Measurements from ENCODE around the gene LTV1. TPM values are rescaled to one million over a fixed set of nuclear protein-coding genes. Genes with fewer than 3 reads are reported as not detected.
A peak's percentile ranks its signal among the peaks of the same experiment; 100 is the strongest.

LTV1 gene
- total RNA-seq, 2 donors from 2014 or later, result 3.7 to 18.3 TPM

DNA sequence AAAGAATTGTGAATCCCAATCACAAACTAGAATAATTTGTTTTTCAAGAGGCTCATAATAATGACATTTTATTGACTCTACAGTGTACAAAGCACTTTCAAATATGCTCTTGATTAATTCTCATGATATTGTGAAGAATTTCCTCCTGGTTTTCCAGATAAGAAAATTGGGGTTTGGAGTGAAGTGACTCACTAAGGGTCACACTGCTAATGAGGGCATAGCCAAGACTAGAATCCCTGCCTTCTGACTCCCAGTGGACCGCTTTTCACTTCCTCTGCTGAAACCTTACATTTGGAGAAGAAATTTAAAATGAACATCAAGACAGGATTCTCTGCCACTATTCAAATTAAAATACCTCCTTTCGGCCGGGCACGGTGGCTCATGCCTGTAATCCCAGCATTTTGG, 38.3 kb upstream of the LTV1 start:
- Histone ChIP-seq H3K9me3 (no peaks in the 10 kb centered on the region), H3K27ac (peak overlapping the region in 1 of 2 donors; percentile 57), H3K27me3 (replicated peaks; ENCODE audit: insufficient read depth) (no peaks in the 10 kb centered on the region), H3K4me1 (ENCODE audit: control insufficient read depth in 1 of 2, low read depth in 2 of 2) (peaks cover 21 to 30% of the 10 kb centered on the region in 2 donors), H3K36me3 (no peaks in the 10 kb centered on the region), H3K4me3 (no peak overlapping the region)
- ATAC-seq (ENCODE audit: insufficient number of reproducible peaks, low FRiP score, low read depth) (no peak), DNase-seq (ENCODE audit: low spot score) (no peak)
- TF ChIP-seq, protein P1, sequence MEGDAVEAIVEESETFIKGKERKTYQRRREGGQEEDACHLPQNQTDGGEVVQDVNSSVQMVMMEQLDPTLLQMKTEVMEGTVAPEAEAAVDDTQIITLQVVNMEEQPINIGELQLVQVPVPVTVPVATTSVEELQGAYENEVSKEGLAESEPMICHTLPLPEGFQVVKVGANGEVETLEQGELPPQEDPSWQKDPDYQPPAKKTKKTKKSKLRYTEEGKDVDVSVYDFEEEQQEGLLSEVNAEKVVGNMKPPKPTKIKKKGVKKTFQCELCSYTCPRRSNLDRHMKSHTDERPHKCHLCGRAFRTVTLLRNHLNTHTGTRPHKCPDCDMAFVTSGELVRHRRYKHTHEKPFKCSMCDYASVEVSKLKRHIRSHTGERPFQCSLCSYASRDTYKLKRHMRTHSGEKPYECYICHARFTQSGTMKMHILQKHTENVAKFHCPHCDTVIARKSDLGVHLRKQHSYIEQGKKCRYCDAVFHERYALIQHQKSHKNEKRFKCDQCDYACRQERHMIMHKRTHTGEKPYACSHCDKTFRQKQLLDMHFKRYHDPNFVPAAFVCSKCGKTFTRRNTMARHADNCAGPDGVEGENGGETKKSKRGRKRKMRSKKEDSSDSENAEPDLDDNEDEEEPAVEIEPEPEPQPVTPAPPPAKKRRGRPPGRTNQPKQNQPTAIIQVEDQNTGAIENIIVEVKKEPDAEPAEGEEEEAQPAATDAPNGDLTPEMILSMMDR (IDR thresholded peaks at IDR 0.05), result no peak

DNA sequence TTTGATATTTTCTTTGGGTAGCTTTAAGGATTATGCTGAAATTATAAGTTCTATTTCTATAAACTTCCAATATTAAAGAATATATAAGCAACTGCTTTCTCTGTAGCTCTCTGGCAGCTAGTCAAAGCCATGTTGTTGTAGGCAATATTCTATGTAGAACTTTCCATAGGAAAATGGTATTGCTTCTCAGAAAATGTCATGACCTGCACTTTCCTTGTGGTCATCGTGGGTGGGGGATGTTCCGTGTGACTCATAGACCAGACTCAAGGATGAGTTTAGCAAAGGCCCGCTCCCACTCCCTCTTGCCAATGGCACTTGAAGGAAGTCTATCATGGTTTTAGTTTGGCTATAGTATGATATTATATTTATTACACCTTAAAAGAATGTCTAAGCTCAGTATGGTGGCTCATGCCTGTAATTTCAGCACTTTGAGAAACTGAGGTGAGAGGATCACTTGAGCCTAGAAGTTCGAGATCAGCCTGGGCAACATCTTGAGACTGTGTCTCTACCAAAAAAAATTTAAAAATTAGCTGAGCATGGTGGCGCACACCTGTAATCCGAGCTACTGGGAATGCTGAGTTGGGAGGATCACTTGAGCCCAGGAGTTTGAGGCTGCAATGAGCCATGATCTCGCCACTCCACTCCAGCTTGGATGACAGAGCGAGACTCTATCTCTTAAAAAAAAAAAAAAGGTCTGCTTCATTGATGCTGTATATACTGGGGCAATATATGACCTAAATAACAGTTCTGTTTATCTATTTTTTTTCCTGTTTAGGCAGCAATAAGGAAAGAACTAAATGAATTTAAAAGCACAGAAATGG, 36.6 kb upstream of the LTV1 start:
- Histone ChIP-seq H3K27ac (peak overlapping the region; percentile 28 to 74), H3K27me3 (replicated peaks; ENCODE audit: insufficient read depth) (no peaks in the 10 kb centered on the region), H3K4me3 (no peak overlapping the region), H3K36me3 (no peaks in the 10 kb centered on the region), H3K9me3 (no peaks in the 10 kb centered on the region), H3K4me1 (ENCODE audit: control insufficient read depth in 1 of 2, low read depth in 2 of 2) (peaks cover 21 to 40% of the 10 kb centered on the region in 2 donors)
- TF ChIP-seq, protein P1 (IDR thresholded peaks at IDR 0.05), result no peak
- no peak for DNase-seq (ENCODE audit: low spot score)
- ATAC-seq (ENCODE audit: insufficient number of reproducible peaks, low FRiP score, low read depth), result no peak

DNA sequence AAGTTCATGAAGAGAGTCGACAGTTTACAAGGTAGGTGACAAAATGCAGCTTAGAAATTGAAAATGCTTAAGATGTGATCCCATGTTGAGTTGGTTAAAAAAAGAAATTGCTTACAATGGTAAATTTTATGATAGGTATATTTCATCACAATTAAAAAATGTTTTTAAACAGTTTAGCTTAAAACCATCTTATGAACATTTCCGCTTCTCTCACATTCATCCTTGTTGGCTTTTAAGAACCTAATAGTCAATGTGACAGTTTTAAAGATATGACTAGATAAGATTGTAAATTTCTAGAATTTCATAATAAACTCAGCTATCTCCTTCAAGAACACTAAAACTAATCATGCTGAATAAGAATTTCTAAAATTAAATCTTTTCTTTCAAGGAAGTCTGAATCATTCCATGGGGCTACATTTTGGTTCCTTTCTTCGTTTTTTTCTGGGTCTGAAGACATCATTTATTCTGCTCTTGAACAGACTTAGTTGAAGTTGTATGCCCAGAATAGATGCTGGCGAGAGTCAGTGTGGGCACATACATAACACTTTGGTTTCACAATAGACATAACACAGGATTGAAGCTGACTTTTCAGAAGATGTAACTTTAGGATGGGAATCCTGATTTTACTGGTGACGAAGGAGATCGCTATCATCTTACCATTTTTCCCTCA, 35.9 kb upstream of the LTV1 start:
- TF ChIP-seq, protein P1 (IDR thresholded peaks at IDR 0.05), result no peak
- Histone ChIP-seq H3K27me3 (replicated peaks; ENCODE audit: insufficient read depth) (no peaks in the 10 kb centered on the region), H3K4me1 (ENCODE audit: control insufficient read depth in 1 of 2, low read depth in 2 of 2) (peaks cover 27 to 46% of the 10 kb centered on the region in 2 donors), H3K4me3 (no peak overlapping the region), H3K27ac (peak overlapping the region; percentile 26 to 74), H3K36me3 (no peaks in the 10 kb centered on the region), H3K9me3 (no peaks in the 10 kb centered on the region)
- ATAC-seq (ENCODE audit: insufficient number of reproducible peaks, low FRiP score, low read depth), result no peak
- DNase-seq (ENCODE audit: low spot score), result no peak

DNA sequence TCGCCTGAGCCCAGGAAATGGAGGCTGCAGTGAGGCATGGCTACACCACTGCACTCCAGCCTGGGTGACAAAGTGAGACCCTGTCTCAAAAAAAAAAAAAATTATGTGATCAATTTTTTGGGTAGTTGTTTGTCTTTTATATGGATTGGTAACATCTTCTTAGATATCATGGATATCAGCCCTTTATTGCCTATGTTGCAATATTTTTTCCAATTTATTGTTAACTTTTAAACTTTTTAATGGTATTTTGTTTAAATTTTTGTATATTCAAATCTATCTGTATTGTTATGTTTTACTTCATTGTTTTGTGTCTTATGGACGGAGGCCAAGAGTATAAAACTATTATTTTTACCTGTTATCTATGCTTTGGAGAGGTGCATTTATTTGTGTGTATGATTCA, 32.4 kb upstream of the LTV1 start:
- Histone ChIP-seq H3K27ac (no peak overlapping the region), H3K36me3 (no peaks in the 10 kb centered on the region), H3K4me1 (ENCODE audit: control insufficient read depth in 1 of 2, low read depth in 2 of 2) (peaks cover 24 to 38% of the 10 kb centered on the region in 2 donors), H3K4me3 (no peak overlapping the region), H3K27me3 (replicated peaks; ENCODE audit: insufficient read depth) (no peaks in the 10 kb centered on the region), H3K9me3 (no peaks in the 10 kb centered on the region)
- DNase-seq (ENCODE audit: low spot score) (no peak), ATAC-seq (ENCODE audit: insufficient number of reproducible peaks, low FRiP score, low read depth) (no peak)
- TF ChIP-seq, protein P1 (IDR thresholded peaks at IDR 0.05), result no peak

DNA sequence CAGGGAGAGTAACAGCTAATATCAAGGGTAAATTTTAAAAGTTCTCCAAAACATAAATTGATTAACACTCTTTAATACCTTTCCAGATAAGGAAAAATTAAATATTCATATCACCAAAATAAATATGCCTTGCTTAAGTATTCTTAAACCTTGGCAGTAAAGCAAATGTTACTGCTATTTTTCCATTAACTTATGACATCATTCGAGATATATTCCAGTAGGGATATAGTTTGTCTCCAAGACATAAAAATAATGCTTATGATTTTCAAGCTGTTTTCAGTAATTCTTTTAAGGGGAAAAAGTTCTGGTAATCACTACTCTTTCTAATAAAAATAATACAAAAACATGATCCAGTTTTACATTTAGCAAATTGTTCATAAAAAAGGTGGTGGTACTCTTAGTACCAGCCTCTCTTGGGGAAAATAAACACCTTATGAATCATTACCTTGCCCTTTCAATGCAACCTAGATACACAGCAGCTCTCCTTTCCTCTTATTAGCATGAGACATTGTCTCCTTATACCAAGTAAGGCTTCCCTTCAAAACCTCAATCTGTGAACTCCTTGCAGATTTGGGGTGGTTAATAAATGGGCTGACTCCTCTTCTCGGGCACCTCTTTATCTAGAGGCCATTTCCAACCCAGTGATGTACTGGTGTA, 31.5 kb upstream of the LTV1 start:
- DNase-seq (ENCODE audit: low spot score), result no peak
- TF ChIP-seq, protein P1 (IDR thresholded peaks at IDR 0.05), result no peak

More for the DNA sequence above, 31.5 kb upstream of the LTV1 start:
- Histone ChIP-seq H3K36me3 (no peaks in the 10 kb centered on the region), H3K4me3 (no peak overlapping the region), H3K27me3 (replicated peaks; ENCODE audit: insufficient read depth) (no peaks in the 10 kb centered on the region), H3K4me1 (ENCODE audit: control insufficient read depth in 1 of 2, low read depth in 2 of 2) (peaks cover 15 to 35% of the 10 kb centered on the region in 2 donors), H3K27ac (peak overlapping the region in 1 of 2 donors; percentile 23), H3K9me3 (no peaks in the 10 kb centered on the region)
- no peak for ATAC-seq (ENCODE audit: insufficient number of reproducible peaks, low FRiP score, low read depth)

All from thoracic aorta (tissue), 2 donors.